DOHH2 (cell line): ENCODE data around the gene C19orf85.
"Not testable (repeated sequence)": the region's sequence is repeated elsewhere in the genome, so short reads cannot be mapped to it uniquely, and the experiment has no call there.

ENCODE experiments used
- H3F3A ChIP-seq: fragments of 200-600 bp; sonication (generic), shearing (Covaris generic); 2 replicates; pipeline ENCODE4 v1.6.0; 2016; ENCODE audit warnings: antibody characterized with exemption, mild to moderate bottlenecking; ENCODE audit not compliant: control insufficient read depth, insufficient read depth
- H3K27ac ChIP-seq: fragments of 200-600 bp; sonication (generic); 2 replicates; pipeline ENCODE4 v1.5.1; 2014; ENCODE audit warnings: low read depth, mild to moderate bottlenecking, low read length, moderate library complexity
- H3K27me3 ChIP-seq: fragments of 200-600 bp; sonication (generic); 2 replicates; pipeline ENCODE4 v1.6.1; 2014; ENCODE audit warnings: mild to moderate bottlenecking, low read length, mixed read lengths; ENCODE audit not compliant: control insufficient read depth
- H3K36me3 ChIP-seq: fragments of 200-600 bp; sonication (generic); 2 replicates; pipeline ENCODE4 v1.6.1; 2014; ENCODE audit warnings: mild to moderate bottlenecking, low read length, moderate library complexity, mixed read lengths; ENCODE audit not compliant: control insufficient read depth
- H3K4me1 ChIP-seq: fragments of 200-600 bp; sonication (generic); 2 replicates; pipeline ENCODE4 v1.6.1; 2014; ENCODE audit warnings: mild to moderate bottlenecking, low read length, mixed read lengths; ENCODE audit not compliant: control insufficient read depth
- H3K4me2 ChIP-seq: fragments of 200-600 bp; sonication (generic); 2 replicates; pipeline ENCODE4 v1.6.0; 2014; ENCODE audit warnings: mild to moderate bottlenecking, low read length, moderate library complexity
- H3K4me3 ChIP-seq: fragments of 200-600 bp; sonication (generic); 2 replicates; pipeline ENCODE4 v1.5.1; 2014; ENCODE audit warnings: mild to moderate bottlenecking, low read length, mixed read lengths
- H3K79me2 ChIP-seq: fragments of 200-600 bp; sonication (generic); 2 replicates; pipeline ENCODE4 v1.6.1; 2014; ENCODE audit warnings: mild to moderate bottlenecking, low read length, mixed read lengths; ENCODE audit not compliant: control insufficient read depth
- H3K9me2 ChIP-seq: fragments of 200-600 bp; sonication (generic); replicated peaks from 2 replicates; pipeline ENCODE4 v1.6.1; 2014; ENCODE audit warnings: mild to moderate bottlenecking, low read length, mixed read lengths; ENCODE audit not compliant: control insufficient read depth
- H3K9me3 ChIP-seq: fragments of 200-600 bp; sonication (generic); 2 replicates; pipeline ENCODE4 v1.6.1; 2014; ENCODE audit warnings: antibody characterized with exemption, low read length, mixed read lengths; ENCODE audit not compliant: control insufficient read depth, insufficient read depth
- H4K20me1 ChIP-seq: fragments of 200-600 bp; sonication (generic); 2 replicates; pipeline ENCODE4 v1.6.0; 2014; ENCODE audit warnings: low read depth, mild to moderate bottlenecking, antibody characterized with exemption, low read length, moderate library complexity; ENCODE audit not compliant: control insufficient read depth, insufficient read depth
- EZH2phosphoT487 ChIP-seq: fragments of 200-600 bp; sonication (generic); IDR thresholded peaks from 2 replicates; pipeline ENCODE4 v1.6.1; 2017; ENCODE audit warnings: borderline replicate concordance, mild to moderate bottlenecking, antibody characterized with exemption, low read length, moderate library complexity, mixed read lengths
- TF ChIP-seq, protein P1 (sequence below): fragments of 200-600 bp; sonication (generic); IDR thresholded peaks from one replicate; pipeline ENCODE4 v1.5.1; 2014; ENCODE audit warnings: antibody characterized with exemption, mild to moderate bottlenecking, low read depth, low read length; ENCODE audit not compliant: poor library complexity, severe bottlenecking

The C19orf85 gene

DNA sequence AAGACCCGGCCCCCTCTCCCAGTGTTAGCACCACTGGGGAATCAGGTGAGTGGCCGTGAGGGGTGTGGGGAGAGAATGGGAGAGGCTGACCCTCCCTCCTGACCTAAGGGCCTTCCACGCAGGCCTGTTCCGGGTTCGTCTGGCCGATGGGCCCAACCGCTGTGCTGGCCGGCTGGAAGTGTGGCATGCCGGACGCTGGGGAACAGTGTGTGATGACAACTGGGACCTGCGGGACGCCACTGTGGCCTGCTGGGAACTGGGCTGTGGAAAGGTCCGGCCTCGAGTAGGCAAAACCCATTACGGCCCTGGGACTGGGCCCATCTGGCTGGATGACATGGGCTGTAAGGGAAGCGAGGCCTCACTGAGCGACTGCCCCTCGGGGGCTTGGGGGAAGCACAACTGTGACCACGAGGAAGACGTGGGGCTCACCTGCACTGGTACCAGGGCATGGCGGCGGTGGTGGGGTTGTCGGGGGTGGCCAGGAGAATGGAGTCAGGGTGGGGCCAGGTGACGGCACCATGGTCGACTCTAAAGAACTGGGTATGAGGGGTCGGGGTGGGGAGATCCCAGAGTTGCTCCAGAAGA is 35.9 kb upstream of the C19orf85 start:
- Histone ChIP-seq H4K20me1 (no peaks in the 10 kb centered on the region), H3K27ac (no peak overlapping the region), H3F3A (0 out of 2 replicates have a peak, but pooled peaks cover 4% of the 10 kb centered on the region), H3K9me3 (peaks cover 5% of the 10 kb centered on the region), H3K9me2 (no peaks in the 10 kb centered on the region), H3K79me2 (no peaks in the 10 kb centered on the region), H3K36me3 (no peaks in the 10 kb centered on the region), H3K27me3 (no peaks in the 10 kb centered on the region), H3K4me2 (no peak overlapping the region), H3K4me1 (peaks cover 8% of the 10 kb centered on the region), H3K4me3 (no peak overlapping the region)
- TF ChIP-seq, protein P1, sequence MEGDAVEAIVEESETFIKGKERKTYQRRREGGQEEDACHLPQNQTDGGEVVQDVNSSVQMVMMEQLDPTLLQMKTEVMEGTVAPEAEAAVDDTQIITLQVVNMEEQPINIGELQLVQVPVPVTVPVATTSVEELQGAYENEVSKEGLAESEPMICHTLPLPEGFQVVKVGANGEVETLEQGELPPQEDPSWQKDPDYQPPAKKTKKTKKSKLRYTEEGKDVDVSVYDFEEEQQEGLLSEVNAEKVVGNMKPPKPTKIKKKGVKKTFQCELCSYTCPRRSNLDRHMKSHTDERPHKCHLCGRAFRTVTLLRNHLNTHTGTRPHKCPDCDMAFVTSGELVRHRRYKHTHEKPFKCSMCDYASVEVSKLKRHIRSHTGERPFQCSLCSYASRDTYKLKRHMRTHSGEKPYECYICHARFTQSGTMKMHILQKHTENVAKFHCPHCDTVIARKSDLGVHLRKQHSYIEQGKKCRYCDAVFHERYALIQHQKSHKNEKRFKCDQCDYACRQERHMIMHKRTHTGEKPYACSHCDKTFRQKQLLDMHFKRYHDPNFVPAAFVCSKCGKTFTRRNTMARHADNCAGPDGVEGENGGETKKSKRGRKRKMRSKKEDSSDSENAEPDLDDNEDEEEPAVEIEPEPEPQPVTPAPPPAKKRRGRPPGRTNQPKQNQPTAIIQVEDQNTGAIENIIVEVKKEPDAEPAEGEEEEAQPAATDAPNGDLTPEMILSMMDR: no peak
- no peak for TF ChIP-seq EZH2phosphoT487

DNA sequence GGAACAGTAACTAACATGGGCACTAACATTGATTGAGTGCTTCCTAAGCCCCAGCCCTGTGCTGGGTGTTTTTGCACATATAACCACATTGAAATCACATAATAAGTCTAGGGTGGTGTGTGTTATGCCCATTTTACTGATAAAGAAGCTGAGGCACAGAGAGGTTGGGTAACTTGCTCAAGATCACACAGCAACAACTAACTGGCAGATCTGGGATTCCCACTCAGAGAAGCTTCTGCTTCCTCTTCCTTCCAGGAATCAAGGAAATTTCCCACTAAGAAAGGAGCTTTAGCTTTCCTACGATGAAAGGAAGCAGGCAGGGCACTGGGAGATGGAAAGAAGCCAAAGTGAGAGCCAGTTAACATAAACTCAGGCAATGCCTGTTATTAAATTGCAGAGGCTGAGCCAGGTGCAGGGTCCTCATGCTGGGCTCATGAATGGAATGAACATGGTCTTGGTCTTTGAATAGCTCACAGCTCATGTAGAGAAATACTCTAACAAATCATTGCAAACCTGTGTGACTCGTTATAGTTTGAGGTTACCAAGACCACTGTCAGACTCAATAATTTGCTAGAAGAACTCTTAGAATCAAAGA is 33.8 kb upstream of the C19orf85 start:
- TF ChIP-seq, protein P1: no peak
- no peak for TF ChIP-seq EZH2phosphoT487
- H3K27me3 ChIP-seq: no peaks in the 10 kb centered on the region
- H3K9me3 ChIP-seq: peaks cover 3% of the 10 kb centered on the region
- no peaks in the 10 kb centered on the region for H3K79me2 ChIP-seq
- no peak overlapping the region for H3K4me3 ChIP-seq
- H4K20me1 ChIP-seq: no peaks in the 10 kb centered on the region
- no peak overlapping the region for H3K4me2 ChIP-seq
- no peaks in the 10 kb centered on the region for H3K9me2 ChIP-seq
- H3K27ac ChIP-seq: no peak overlapping the region
- H3K4me1 ChIP-seq: peaks cover 2% of the 10 kb centered on the region
- H3K36me3 ChIP-seq: no peaks in the 10 kb centered on the region
- H3F3A ChIP-seq: 0 out of 2 replicates have a peak, but pooled peaks cover 4% of the 10 kb centered on the region

DNA sequence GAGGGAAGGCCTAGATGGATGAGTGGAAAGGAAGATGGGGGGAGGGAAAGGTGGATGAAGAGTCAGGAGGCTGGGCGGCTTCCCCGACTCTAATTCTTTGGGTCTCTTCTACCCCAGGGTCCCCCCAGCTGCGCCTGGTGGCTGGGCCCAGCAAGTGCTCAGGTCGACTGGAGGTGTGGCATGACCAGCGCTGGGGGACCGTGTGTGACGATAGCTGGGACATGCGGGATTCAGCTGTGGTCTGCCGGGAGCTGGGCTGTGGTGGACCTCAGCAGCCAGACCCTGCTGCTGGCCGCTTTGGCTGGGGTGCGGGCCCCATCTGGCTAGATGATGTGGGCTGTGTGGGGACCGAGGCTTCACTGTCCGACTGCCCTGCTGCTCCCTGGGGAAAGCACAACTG is 33.2 kb upstream of the C19orf85 start:
- no peak for TF ChIP-seq EZH2phosphoT487
- TF ChIP-seq, protein P1: no peak
- Histone ChIP-seq H3K27me3 (no peaks in the 10 kb centered on the region), H3K4me3 (no peak overlapping the region), H3K4me1 (no peaks in the 10 kb centered on the region), H3K4me2 (no peak overlapping the region), H3F3A (0 out of 2 replicates have a peak, but pooled peaks cover 4% of the 10 kb centered on the region), H4K20me1 (no peaks in the 10 kb centered on the region), H3K9me2 (no peaks in the 10 kb centered on the region), H3K36me3 (no peaks in the 10 kb centered on the region), H3K79me2 (no peaks in the 10 kb centered on the region), H3K27ac (no peak overlapping the region), H3K9me3 (no peaks in the 10 kb centered on the region)

DNA sequence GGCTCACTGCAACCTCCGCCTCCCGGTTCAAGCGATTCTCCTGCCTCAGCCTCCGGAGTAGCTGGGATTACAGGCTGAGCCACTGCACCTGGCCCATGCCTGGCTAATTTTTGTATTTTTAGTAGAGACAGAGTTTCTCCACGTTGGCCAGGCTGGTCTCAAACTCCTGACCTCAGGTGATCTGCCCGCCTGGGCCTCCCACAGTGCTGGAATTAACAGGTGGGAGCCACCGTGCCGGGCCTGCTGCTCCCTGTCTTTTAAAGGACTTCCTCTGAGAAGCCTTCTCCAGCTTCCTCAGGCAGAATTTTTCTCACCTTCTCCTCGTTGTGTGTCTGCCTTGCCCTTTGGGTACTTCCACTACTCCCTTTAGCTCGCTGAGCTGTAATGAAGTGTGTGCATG is 32.3 kb upstream of the C19orf85 start:
- not testable (repeated sequence) for H4K20me1 ChIP-seq, H3K4me2 ChIP-seq, H3K36me3 ChIP-seq, H3K9me3 ChIP-seq, H3K4me1 ChIP-seq, H3K4me3 ChIP-seq, H3F3A ChIP-seq, H3K9me2 ChIP-seq, H3K79me2 ChIP-seq, H3K27ac ChIP-seq, H3K27me3 ChIP-seq
